ENCODE data around the gene ITGA11. TPM values are rescaled to one million over a fixed set of nuclear protein-coding genes. Genes with fewer than 3 reads are reported as not detected.

Gene ITGA11
- total RNA-seq, 2 experiments from 2014 or later, result under 0.01 TPM; not detected in 1

- no peak for TF ChIP-seq EZH2phosphoT487 (IDR thresholded peaks at IDR 0.05; ENCODE audit: borderline replicate concordance, low read depth, low read length)
- TF ChIP-seq, protein P1, sequence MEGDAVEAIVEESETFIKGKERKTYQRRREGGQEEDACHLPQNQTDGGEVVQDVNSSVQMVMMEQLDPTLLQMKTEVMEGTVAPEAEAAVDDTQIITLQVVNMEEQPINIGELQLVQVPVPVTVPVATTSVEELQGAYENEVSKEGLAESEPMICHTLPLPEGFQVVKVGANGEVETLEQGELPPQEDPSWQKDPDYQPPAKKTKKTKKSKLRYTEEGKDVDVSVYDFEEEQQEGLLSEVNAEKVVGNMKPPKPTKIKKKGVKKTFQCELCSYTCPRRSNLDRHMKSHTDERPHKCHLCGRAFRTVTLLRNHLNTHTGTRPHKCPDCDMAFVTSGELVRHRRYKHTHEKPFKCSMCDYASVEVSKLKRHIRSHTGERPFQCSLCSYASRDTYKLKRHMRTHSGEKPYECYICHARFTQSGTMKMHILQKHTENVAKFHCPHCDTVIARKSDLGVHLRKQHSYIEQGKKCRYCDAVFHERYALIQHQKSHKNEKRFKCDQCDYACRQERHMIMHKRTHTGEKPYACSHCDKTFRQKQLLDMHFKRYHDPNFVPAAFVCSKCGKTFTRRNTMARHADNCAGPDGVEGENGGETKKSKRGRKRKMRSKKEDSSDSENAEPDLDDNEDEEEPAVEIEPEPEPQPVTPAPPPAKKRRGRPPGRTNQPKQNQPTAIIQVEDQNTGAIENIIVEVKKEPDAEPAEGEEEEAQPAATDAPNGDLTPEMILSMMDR (conservative IDR thresholded peaks at IDR 0.05; ENCODE audit: low read length), result no peak
- H4K20me1 ChIP-seq (ENCODE audit: insufficient read depth, low read length), result no peaks in the 10 kb centered on the region
- no peak for DNase-seq (ENCODE audit: low spot score)
- no peaks in the 10 kb centered on the region for H3K36me3 ChIP-seq (ENCODE audit: insufficient read depth, low read length)
- H3K4me3 ChIP-seq (ENCODE audit: low read depth, low read length, poor library complexity, severe bottlenecking), result no peak overlapping the region
- H3K79me2 ChIP-seq (ENCODE audit: insufficient read depth, low read depth, low read length), result no peaks in the 10 kb centered on the region
- no peak overlapping the region for H3K27ac ChIP-seq (ENCODE audit: low read depth, low read length, poor library complexity, severe bottlenecking)
- H3K9me2 ChIP-seq (ENCODE audit: insufficient read depth, low read length), result no peaks in the 10 kb centered on the region
- no peaks in the 10 kb centered on the region for H3K4me1 ChIP-seq (ENCODE audit: insufficient read depth, low read length, poor library complexity, severe bottlenecking)
- CTCF ChIA-PET (ENCODE audit: unreplicated experiment), result interaction anchor here (1.0 kb wide), 1 partner anchor 88 kb away, joined by 3 read pairs; no protein-coding TSS in a partner anchor
- POLR2A ChIA-PET, result no interaction called here
- H3K4me2 ChIP-seq (ENCODE audit: low read length), result no peak overlapping the region
- H2AFZ ChIP-seq (ENCODE audit: low read length), result no peak overlapping the region
- intact Hi-C loops (cut with micrococcal nuclease; ENCODE audit: unreplicated experiment), result no loop called here
- no peaks in the 10 kb centered on the region for H3K9me3 ChIP-seq (ENCODE audit: low read length)
- no TSS peak for BruUV-seq (replicated peaks)
These were observed 749 bp downstream of the ITGA11 start for GRCh38 chr15:68431037-68431791.

DNA sequence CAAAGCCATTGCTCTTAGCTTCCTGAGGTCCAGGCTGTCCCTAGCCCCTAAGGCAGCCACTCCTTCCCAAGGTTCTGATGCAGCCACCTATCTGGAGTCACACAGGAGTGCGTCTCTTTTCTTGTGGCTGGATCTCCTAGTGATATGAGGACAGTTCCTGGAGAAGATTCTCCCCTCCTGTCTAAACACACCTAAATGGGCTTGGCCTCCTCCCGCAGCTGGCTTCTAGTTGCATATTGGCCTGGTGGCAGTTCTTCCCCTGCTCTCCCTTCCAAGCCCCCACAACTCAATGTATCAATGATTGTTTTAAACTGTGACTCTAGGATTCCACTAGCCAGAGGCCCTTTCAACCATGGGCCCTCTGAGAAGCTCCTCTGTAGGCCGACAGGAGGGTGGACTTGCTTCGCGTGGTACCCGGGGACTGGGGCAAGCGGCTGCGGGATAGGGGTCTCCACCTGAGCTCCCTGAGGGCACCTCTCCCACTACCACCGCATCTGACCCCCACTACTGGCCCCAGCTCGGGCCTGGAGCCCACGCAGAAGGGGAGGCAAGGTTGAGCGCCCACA lies 1.4 kb downstream of the ITGA11 start:
- intact Hi-C loops (cut with micrococcal nuclease; ENCODE audit: unreplicated experiment), result no loop called here
- POLR2A ChIA-PET, result interaction anchor here (0.6 kb wide), 1 partner anchor 553 kb away, joined by 3 read pairs; no protein-coding TSS in a partner anchor

More for the DNA sequence above, 1.4 kb downstream of the ITGA11 start:
- DNase-seq (ENCODE audit: low spot score), result no peak
- H4K20me1 ChIP-seq (ENCODE audit: insufficient read depth, low read length), result no peaks in the 10 kb centered on the region
- H3K9me3 ChIP-seq (ENCODE audit: low read length), result no peaks in the 10 kb centered on the region
- H2AFZ ChIP-seq (ENCODE audit: low read length), result no peak overlapping the region
- no peaks in the 10 kb centered on the region for H3K79me2 ChIP-seq (ENCODE audit: insufficient read depth, low read depth, low read length)
- no peak overlapping the region for H3K4me2 ChIP-seq (ENCODE audit: low read length)
- BruUV-seq (replicated peaks), result no TSS peak
- TF ChIP-seq, protein P1 (conservative IDR thresholded peaks at IDR 0.05; ENCODE audit: low read length), result no peak
- no peak for TF ChIP-seq EZH2phosphoT487 (IDR thresholded peaks at IDR 0.05; ENCODE audit: borderline replicate concordance, low read depth, low read length)
- no peaks in the 10 kb centered on the region for H3K36me3 ChIP-seq (ENCODE audit: insufficient read depth, low read length)
- CTCF ChIA-PET (ENCODE audit: unreplicated experiment), result interaction anchor here (1.0 kb wide), 1 partner anchor 88 kb away, joined by 3 read pairs; no protein-coding TSS in a partner anchor
- no peak overlapping the region for H3K4me3 ChIP-seq (ENCODE audit: low read depth, low read length, poor library complexity, severe bottlenecking)
- H3K9me2 ChIP-seq (ENCODE audit: insufficient read depth, low read length), result no peaks in the 10 kb centered on the region
- no peaks in the 10 kb centered on the region for H3K4me1 ChIP-seq (ENCODE audit: insufficient read depth, low read length, poor library complexity, severe bottlenecking)
- no peak overlapping the region for H3K27ac ChIP-seq (ENCODE audit: low read depth, low read length, poor library complexity, severe bottlenecking)
